OCI-LY3 (cell line): Measurements from ENCODE around the gene RNASE4.

Experiments used
- H2AFZ ChIP-seq: fragments of 200-600, 300-600 bp; shearing (Covaris generic); 2 replicates; pipeline ENCODE4 v1.6.0; 2014; ENCODE audit warnings: antibody characterized with exemption, low read depth, low read length
- H3K27ac ChIP-seq: fragments of 200-600, 300-600 bp; sonication (generic); 2 replicates; pipeline ENCODE4 v1.5.1; 2014; ENCODE audit warnings: mild to moderate bottlenecking, low read length, moderate library complexity, mixed read lengths
- H3K27me3 ChIP-seq: fragments of 200-600, 300-600 bp; sonication (generic); 2 replicates; pipeline ENCODE4 v1.6.1; 2014; ENCODE audit warnings: low read depth, low read length, mixed read lengths
- H3K36me3 ChIP-seq: fragments of 200-600, 300-600 bp; sonication (generic); replicated peaks from 2 replicates; pipeline ENCODE3; 2014; ENCODE audit warnings: low read depth, low read length, mixed read lengths
- H3K4me1 ChIP-seq: fragments of 300-600, 200-600 bp; sonication (generic); 2 replicates; pipeline ENCODE4 v1.6.1; 2014; ENCODE audit warnings: low read length, mixed read lengths
- H3K4me2 ChIP-seq: fragments of 200-600, 300-600 bp; sonication (generic); 2 replicates; pipeline ENCODE4 v1.6.1; 2014; ENCODE audit warnings: low read length, mixed read lengths
- H3K4me3 ChIP-seq: fragments of 300-600, 200-600 bp; sonication (generic); 2 replicates; pipeline ENCODE4 v1.5.1; 2014; ENCODE audit warnings: antibody characterized with exemption, mild to moderate bottlenecking, low read length, moderate library complexity
- H3K79me2 ChIP-seq: fragments of 300-600, 200-600 bp; shearing (Covaris generic); 2 replicates; pipeline ENCODE4 v1.6.1; 2014; ENCODE audit warnings: mild to moderate bottlenecking, low read length, mixed read lengths
- H3K9ac ChIP-seq: fragments of 300-600, 200-600 bp; shearing (Covaris generic); 2 replicates; pipeline ENCODE4 v1.6.0; 2014; ENCODE audit warnings: mild to moderate bottlenecking, low read length, moderate library complexity
- H3K9me3 ChIP-seq: fragments of 200-600, 300-600 bp; shearing (Covaris generic); 2 replicates; pipeline ENCODE4 v1.6.1; 2014; ENCODE audit warnings: low read length, mixed read lengths; ENCODE audit not compliant: insufficient read depth
- H4K20me1 ChIP-seq: fragments of 200-600, 300-600 bp; sonication (generic); 2 replicates; pipeline ENCODE4 v1.6.1; 2016; ENCODE audit warnings: low read length, mixed read lengths; ENCODE audit not compliant: insufficient read depth
- EZH2phosphoT487 ChIP-seq: fragments of 200-600 bp; shearing (Covaris generic); IDR thresholded peaks from 2 replicates; pipeline ENCODE4 v1.6.1; 2018; ENCODE audit warnings: antibody characterized with exemption, mixed run types, low read depth
- TF ChIP-seq, protein P1 (sequence below): fragments of 200-600, 300-600 bp; sonication (generic); IDR thresholded peaks from 2 replicates; pipeline ENCODE4 v1.5.1; 2014; ENCODE audit warnings: antibody characterized with exemption, low read length, low read depth

Gene RNASE4

DNA sequence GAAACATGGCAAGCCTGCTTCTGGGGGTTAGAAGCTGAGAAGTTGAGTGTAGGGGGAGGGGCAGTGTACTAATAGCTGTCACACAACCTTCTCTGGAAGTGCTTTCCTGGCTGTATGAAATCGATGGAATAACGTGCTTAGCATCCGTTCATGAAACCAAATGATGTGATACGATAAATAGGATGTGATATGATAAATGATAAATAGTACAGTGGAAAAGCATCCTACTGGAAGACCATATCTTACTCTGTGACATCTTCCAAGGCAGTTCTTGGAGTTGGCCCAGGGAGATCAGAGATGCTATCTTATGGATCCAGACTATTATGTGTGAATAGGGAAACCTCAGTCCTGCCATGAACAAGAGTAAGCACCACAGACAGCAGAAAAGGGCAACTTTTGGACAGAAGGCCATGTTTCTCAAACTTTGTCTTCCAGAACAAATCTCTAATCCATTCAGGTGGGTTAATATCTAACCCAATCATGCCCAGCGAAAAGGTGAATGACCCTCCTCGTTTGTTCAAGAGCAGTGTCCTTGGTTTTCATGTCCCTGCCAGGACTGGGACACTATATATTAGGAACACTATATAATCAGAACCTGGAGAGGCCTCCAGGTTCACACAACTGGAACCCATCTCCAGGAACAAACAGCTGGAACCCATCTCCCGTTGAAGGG lies 3.9 kb downstream of the RNASE4 start, which contains the start of gene ANG:
Gene ANG, plus strand, starts transcription at position 598 of the 673 bp plus-strand sequence. CDS start 4,801 bp downstream, outside the sequence.
- H3K79me2 ChIP-seq, result no peaks in the 10 kb centered on the region
- peaks cover 20% of the 10 kb centered on the region for H3K4me1 ChIP-seq
- H3K9ac ChIP-seq, result no peak within 1 kb of the TSS
- TF ChIP-seq EZH2phosphoT487, result no peak
- TF ChIP-seq, protein P1, sequence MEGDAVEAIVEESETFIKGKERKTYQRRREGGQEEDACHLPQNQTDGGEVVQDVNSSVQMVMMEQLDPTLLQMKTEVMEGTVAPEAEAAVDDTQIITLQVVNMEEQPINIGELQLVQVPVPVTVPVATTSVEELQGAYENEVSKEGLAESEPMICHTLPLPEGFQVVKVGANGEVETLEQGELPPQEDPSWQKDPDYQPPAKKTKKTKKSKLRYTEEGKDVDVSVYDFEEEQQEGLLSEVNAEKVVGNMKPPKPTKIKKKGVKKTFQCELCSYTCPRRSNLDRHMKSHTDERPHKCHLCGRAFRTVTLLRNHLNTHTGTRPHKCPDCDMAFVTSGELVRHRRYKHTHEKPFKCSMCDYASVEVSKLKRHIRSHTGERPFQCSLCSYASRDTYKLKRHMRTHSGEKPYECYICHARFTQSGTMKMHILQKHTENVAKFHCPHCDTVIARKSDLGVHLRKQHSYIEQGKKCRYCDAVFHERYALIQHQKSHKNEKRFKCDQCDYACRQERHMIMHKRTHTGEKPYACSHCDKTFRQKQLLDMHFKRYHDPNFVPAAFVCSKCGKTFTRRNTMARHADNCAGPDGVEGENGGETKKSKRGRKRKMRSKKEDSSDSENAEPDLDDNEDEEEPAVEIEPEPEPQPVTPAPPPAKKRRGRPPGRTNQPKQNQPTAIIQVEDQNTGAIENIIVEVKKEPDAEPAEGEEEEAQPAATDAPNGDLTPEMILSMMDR, result no peak
- H3K36me3 ChIP-seq, result no peaks in the 10 kb centered on the region
- no peaks in the 10 kb centered on the region for H3K27me3 ChIP-seq
- no peak within 1 kb of the TSS for H3K4me3 ChIP-seq
- no peak within 1 kb of the TSS for H3K27ac ChIP-seq
- H4K20me1 ChIP-seq, result no peaks in the 10 kb centered on the region
- H3K4me2 ChIP-seq, result no peak within 1 kb of the TSS
- H2AFZ ChIP-seq, result no peak within 1 kb of the TSS
- no peaks in the 10 kb centered on the region for H3K9me3 ChIP-seq

DNA sequence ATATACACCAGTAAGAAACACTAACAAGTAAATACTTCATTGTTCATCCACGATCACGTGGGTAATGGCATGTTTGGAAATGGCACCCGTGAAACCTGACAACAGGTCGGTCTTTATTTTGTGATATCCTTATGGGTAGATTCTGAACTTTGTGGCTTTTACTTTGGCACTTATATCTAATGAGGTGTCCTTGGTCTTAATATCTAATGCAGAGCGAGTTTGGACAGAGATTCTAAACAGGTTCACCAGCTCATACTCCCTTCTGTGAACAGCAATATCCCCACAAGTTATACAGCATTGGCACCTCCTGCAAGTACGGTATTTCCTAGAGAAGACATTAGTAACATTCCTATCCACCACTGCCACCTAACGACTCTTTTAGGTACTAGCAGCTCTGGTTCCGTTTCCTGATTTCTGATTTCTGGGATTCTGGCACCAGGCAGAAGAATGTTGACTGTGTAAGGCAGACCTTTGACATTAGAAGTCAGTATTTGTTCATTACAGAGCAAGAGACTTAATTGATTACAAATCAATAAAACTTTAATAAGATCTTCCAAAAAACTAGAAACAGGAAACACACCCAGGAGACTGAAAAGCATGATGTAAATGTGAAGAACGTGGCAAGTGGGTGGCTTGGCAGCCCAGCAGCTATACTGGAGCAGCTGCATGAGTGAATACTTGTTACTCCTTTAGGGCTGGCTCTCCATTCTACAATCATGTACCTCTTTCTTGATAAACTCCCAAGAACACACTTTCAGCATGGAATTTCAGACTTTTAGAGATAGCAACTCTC lies 6.7 kb downstream of the RNASE4 start:
- Histone ChIP-seq H3K36me3 (no peaks in the 10 kb centered on the region), H2AFZ (0 out of 2 replicates have a peak overlapping the region, but pooled peaks have one; percentile 9), H3K4me3 (peak overlapping the region; percentile 40; the same call in 1 of the 2 replicates), H3K9ac (no peak overlapping the region), H3K4me2 (peak overlapping the region; percentile 47), H3K27ac (no peak overlapping the region), H3K9me3 (no peaks in the 10 kb centered on the region), H3K4me1 (peaks cover 16% of the 10 kb centered on the region), H3K27me3 (no peaks in the 10 kb centered on the region), H4K20me1 (no peaks in the 10 kb centered on the region), H3K79me2 (no peaks in the 10 kb centered on the region)
- TF ChIP-seq, protein P1, result peak; percentile 92
- no peak for TF ChIP-seq EZH2phosphoT487

DNA sequence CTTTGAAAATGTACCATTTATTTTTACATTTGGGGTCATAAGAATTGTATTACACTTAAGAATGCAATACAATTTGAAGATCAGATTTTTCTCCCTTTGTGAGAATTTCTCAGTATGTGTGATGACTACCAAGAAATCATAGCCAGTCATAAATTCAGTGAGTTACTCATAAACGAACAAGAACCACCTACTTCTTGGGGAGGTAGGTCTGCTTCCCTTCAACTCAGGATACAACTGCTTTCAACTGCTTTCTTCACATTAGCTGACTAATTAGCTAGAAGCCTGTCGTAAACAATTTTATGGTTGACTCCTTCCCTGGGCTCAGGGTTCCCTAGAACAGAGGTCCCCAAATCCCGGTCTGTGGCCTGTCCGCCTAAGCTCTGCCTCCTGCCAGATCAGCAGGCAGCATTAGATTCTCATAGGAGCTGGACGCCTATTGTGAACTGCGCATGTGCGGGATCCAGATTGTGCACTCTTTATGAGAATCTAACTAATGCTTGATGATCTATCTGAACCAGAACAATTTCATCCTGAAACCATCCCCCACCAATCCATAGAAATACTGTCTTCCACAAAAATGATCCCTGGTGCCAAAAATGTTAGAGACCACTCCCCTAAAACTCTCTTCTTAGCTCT lies 7.9 kb downstream of the RNASE4 start:
- Histone ChIP-seq H3K79me2 (no peaks in the 10 kb centered on the region), H3K9ac (no peak overlapping the region), H3K9me3 (no peaks in the 10 kb centered on the region), H2AFZ (no peak overlapping the region), H3K27ac (no peak overlapping the region), H3K4me1 (peaks cover 18% of the 10 kb centered on the region), H3K4me3 (no peak overlapping the region), H4K20me1 (no peaks in the 10 kb centered on the region), H3K27me3 (no peaks in the 10 kb centered on the region), H3K4me2 (no peak overlapping the region), H3K36me3 (no peaks in the 10 kb centered on the region)
- TF ChIP-seq, protein P1, result no peak
- TF ChIP-seq EZH2phosphoT487, result no peak

DNA sequence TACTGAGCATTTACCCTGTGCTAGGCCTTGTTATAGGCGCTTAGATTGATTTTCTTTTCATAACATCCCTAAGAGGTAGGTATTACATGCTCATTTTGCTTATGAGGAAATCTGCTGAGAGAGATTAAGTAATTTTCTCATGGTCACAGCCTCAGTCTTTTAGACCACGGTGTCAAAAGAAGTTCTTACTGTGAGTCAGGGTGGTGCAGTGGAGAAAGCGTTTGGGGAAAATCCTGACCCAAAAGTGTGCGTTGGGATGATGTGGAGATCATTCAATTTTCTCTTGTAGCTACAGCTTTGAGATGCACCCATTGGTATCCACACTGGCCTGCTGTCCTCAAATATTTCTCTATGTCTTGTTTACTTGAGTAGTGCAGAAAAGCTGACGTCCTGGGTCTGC lies 12.4 kb downstream of the RNASE4 start:
- no peaks in the 10 kb centered on the region for H3K79me2 ChIP-seq
- no peaks in the 10 kb centered on the region for H3K36me3 ChIP-seq
- TF ChIP-seq, protein P1, result no peak
- H3K27ac ChIP-seq, result no peak overlapping the region
- H3K9ac ChIP-seq, result no peak overlapping the region
- H3K4me2 ChIP-seq, result no peak overlapping the region
- no peak overlapping the region for H2AFZ ChIP-seq
- H3K27me3 ChIP-seq, result peaks cover 4% of the 10 kb centered on the region; the same call in 1 of the 2 replicates
- H3K4me1 ChIP-seq, result peaks cover 10% of the 10 kb centered on the region
- no peaks in the 10 kb centered on the region for H3K9me3 ChIP-seq
- H3K4me3 ChIP-seq, result no peak overlapping the region
- H4K20me1 ChIP-seq, result no peaks in the 10 kb centered on the region
